IMR-90 (cell line): ENCODE data around the gene SRC. TPM values are rescaled to one million over a fixed set of nuclear protein-coding genes. Genes with fewer than 3 reads are reported as not detected.

ENCODE experiments used
- ATAC-seq: fragments of 200-7000 bp; cut with Tn5 transposase; 2 replicates; pipeline ENCODE4 v1.9.1; 2020; ENCODE audit warnings: low read depth, mild to moderate bottlenecking, moderate library complexity
- BruUV-seq: library from RNA; stranded (reverse); fragments of 400-500 nt; replicated peaks from 2 replicates; lab custom pipeline; 2021; lab: Mats Ljungman, UMichigan
- CTCF ChIA-PET: fragments of 300-600 bp; formaldehyde crosslinking; extraction: SDS; loops from one replicate; lab custom pipeline; 2021; ENCODE audit warnings: antibody characterized with exemption; lab: Yijun Ruan, JAX
- POLR2A ChIA-PET: fragments of 300-600 bp; sonication (Branson Sonifier 250); formaldehyde crosslinking; loops from one replicate; lab custom pipeline; 2022; ENCODE audit warnings: antibody characterized with exemption; ENCODE audit not compliant: unreplicated experiment; lab: Charles Lee
- DNase-seq: peaks from one replicate; pipeline ENCODE4 v3.0.0; 2013
- H2AFZ ChIP-seq: replicated peaks from 2 replicates; pipeline ENCODE3; 2013; ENCODE audit warnings: low read length, mild to moderate bottlenecking; ENCODE audit not compliant: poor library complexity
- H2AK5ac ChIP-seq: 2 replicates; pipeline ENCODE4 v1.6.1; 2013; ENCODE audit warnings: low read depth, low read length, inconsistent platforms
- H2AK9ac ChIP-seq: replicated peaks from 2 replicates; pipeline ENCODE3; 2013; ENCODE audit warnings: mild to moderate bottlenecking, low read depth, low read length, moderate library complexity; ENCODE audit not compliant: poor library complexity
- H2BK120ac ChIP-seq: 2 replicates; pipeline ENCODE4 v1.6.1; 2013; ENCODE audit warnings: low read depth, low read length, inconsistent platforms
- H2BK15ac ChIP-seq: 3 replicates; pipeline ENCODE4 v1.6.1; 2013; ENCODE audit warnings: low read depth, low read length, inconsistent platforms
- H2BK20ac ChIP-seq: 2 replicates; pipeline ENCODE4 v1.6.1; 2013; ENCODE audit warnings: low read depth, mild to moderate bottlenecking, inconsistent platforms, low read length, moderate library complexity
- H2BK5ac ChIP-seq: 2 replicates; pipeline ENCODE4 v1.6.1; 2013; ENCODE audit warnings: mild to moderate bottlenecking, low read depth, low read length, inconsistent platforms; ENCODE audit not compliant: poor library complexity, severe bottlenecking
- H3K14ac ChIP-seq: replicated peaks from 2 replicates; pipeline ENCODE4 v1.6.1; 2013; ENCODE audit warnings: low read depth, low read length, inconsistent platforms
- H3K18ac ChIP-seq: 2 replicates; pipeline ENCODE4 v1.6.1; 2013; ENCODE audit warnings: low read depth, low read length, control low read depth
- H3K23ac ChIP-seq: 2 replicates; pipeline ENCODE4 v1.6.1; 2013; ENCODE audit warnings: low read depth, low read length, inconsistent platforms
- H3K27ac ChIP-seq: 2 replicates; pipeline ENCODE4 v1.5.1; 2013; ENCODE audit warnings: mild to moderate bottlenecking, control low read depth, low read length; ENCODE audit not compliant: insufficient read depth
- H3K27me3 ChIP-seq: 2 replicates; pipeline ENCODE4 v1.6.1; 2013; ENCODE audit warnings: low read length; ENCODE audit not compliant: control insufficient read depth, insufficient read depth
- H3K36me3 ChIP-seq: 2 replicates; pipeline ENCODE4 v1.6.1; 2013; ENCODE audit warnings: low read length, mixed read lengths; ENCODE audit not compliant: control insufficient read depth, insufficient read depth
- H3K4ac ChIP-seq: 2 replicates; pipeline ENCODE4 v1.6.1; 2013; ENCODE audit warnings: low read depth, low read length, inconsistent platforms
- H3K4me1 ChIP-seq: 2 replicates; pipeline ENCODE4 v1.6.1; 2013; ENCODE audit warnings: low read length, mixed read lengths; ENCODE audit not compliant: control insufficient read depth, insufficient read depth
- H3K4me2 ChIP-seq: 2 replicates; pipeline ENCODE4 v1.6.1; 2013; ENCODE audit warnings: low read depth, mild to moderate bottlenecking, control low read depth, low read length, moderate library complexity
- H3K4me3 ChIP-seq: 2 replicates; pipeline ENCODE4 v1.5.1; 2013; ENCODE audit warnings: low read depth, mild to moderate bottlenecking, control low read depth, low read length, moderate library complexity; ENCODE audit not compliant: insufficient read depth
- H3K56ac ChIP-seq: 2 replicates; pipeline ENCODE4 v1.6.1; 2013; ENCODE audit warnings: low read length, inconsistent platforms; ENCODE audit not compliant: insufficient read depth; ENCODE audit errors: extremely low read depth
- H3K79me1 ChIP-seq, 2 experiments: 2 replicates each; pipeline ENCODE4 v1.6.1; 2013; ENCODE audit warnings: low read length in 2 of 2, inconsistent platforms in 1 of 2, low read depth in 1 of 2
- H3K9ac ChIP-seq: 2 replicates; pipeline ENCODE4 v1.6.1; 2013; ENCODE audit warnings: low read depth, low read length, control low read depth
- H3K9me1 ChIP-seq: 2 replicates; pipeline ENCODE4 v1.6.1; 2013; ENCODE audit warnings: low read length, inconsistent platforms; ENCODE audit not compliant: insufficient read depth
- H3K9me3 ChIP-seq: 2 replicates; pipeline ENCODE4 v1.6.1; 2013; ENCODE audit warnings: low read length; ENCODE audit not compliant: control insufficient read depth, insufficient read depth
- H4K20me1 ChIP-seq: 2 replicates; pipeline ENCODE4 v1.6.1; 2013; ENCODE audit warnings: low read length, inconsistent platforms; ENCODE audit not compliant: insufficient read depth
- H4K5ac ChIP-seq: 2 replicates; pipeline ENCODE4 v1.6.1; 2013; ENCODE audit warnings: mild to moderate bottlenecking, low read depth, low read length, control low read depth
- H4K8ac ChIP-seq, 2 experiments: 2 replicates each; pipeline ENCODE4 v1.6.1; 2013; ENCODE audit warnings: low read depth in 2 of 2, low read length in 2 of 2, control low read depth in 1 of 2, inconsistent platforms in 1 of 2
- H4K91ac ChIP-seq: 2 replicates; pipeline ENCODE4 v1.6.1; 2013; ENCODE audit warnings: low read depth, low read length, inconsistent platforms; ENCODE audit not compliant: insufficient read depth
- BHLHE40 ChIP-seq: fragments of 150-350 bp; IDR thresholded peaks from 2 replicates; pipeline ENCODE4 v1.6.1; 2016; ENCODE audit warnings: mild to moderate bottlenecking, low read depth, low read length
- CEBPB ChIP-seq: IDR thresholded peaks from 2 replicates; pipeline ENCODE4 v1.6.1; 2012; ENCODE audit warnings: low read depth, low read length, improper control_type of control experiment
- CHD1 ChIP-seq: IDR thresholded peaks from 2 replicates; pipeline ENCODE4 v1.6.1; 2012; ENCODE audit warnings: low read depth, low read length, improper control_type of control experiment
- CTCF ChIP-seq: conservative IDR thresholded peaks from 2 replicates; pipeline ENCODE4 v1.5.1; 2012; ENCODE audit warnings: mild to moderate bottlenecking, low read depth, low read length, improper control_type of control experiment
- FOS ChIP-seq: fragments of 150-350 bp; IDR thresholded peaks from 2 replicates; pipeline ENCODE4 v1.6.1; 2016; ENCODE audit warnings: low read depth, low read length
- MAFK ChIP-seq: IDR thresholded peaks from 2 replicates; pipeline ENCODE4 v1.6.1; 2012; ENCODE audit warnings: low read depth, low read length, improper control_type of control experiment
- MAZ ChIP-seq: IDR thresholded peaks from 2 replicates; pipeline ENCODE4 v1.6.1; 2012; ENCODE audit warnings: low read depth, mild to moderate bottlenecking, low read length, improper control_type of control experiment, moderate library complexity, borderline replicate concordance
- MXI1 ChIP-seq: IDR thresholded peaks from 2 replicates; pipeline ENCODE4 v1.6.1; 2012; ENCODE audit warnings: low read depth, mild to moderate bottlenecking, low read length, moderate library complexity, borderline replicate concordance
- NFE2L2 ChIP-seq: fragments of 150-350 bp; IDR thresholded peaks from 2 replicates; pipeline ENCODE4 v1.6.1; 2016; ENCODE audit warnings: low read depth, mild to moderate bottlenecking, low read length
- POLR2A ChIP-seq: IDR thresholded peaks from 2 replicates; pipeline ENCODE4 v1.6.1; 2012; ENCODE audit warnings: mild to moderate bottlenecking, low read depth, low read length
- RAD21 ChIP-seq: IDR thresholded peaks from 2 replicates; pipeline ENCODE4 v1.6.1; 2012; ENCODE audit warnings: low read length, improper control_type of control experiment
- RCOR1 ChIP-seq: IDR thresholded peaks from 2 replicates; pipeline ENCODE4 v1.6.1; 2012; ENCODE audit warnings: mild to moderate bottlenecking, low read length, improper control_type of control experiment; ENCODE audit not compliant: insufficient replicate concordance
- RFX5 ChIP-seq: IDR thresholded peaks from 2 replicates; pipeline ENCODE4 v1.8.0; 2012; ENCODE audit warnings: low read depth, mild to moderate bottlenecking, low read length, moderate library complexity
- SMC3 ChIP-seq: fragments of 150-350 bp; IDR thresholded peaks from 2 replicates; pipeline ENCODE4 v1.6.1; 2016; ENCODE audit warnings: low read depth, mild to moderate bottlenecking, antibody characterized with exemption, low read length, moderate library complexity
- WGBS, 2 experiments: methylation state at CpG; one replicate each; pipeline versions ENCODE4 v1.1.5 to v1.1.7; 2013; ENCODE audit warnings: missing lambda C conversion rate in 2 of 2; ENCODE audit not compliant: insufficient read length in 1 of 2; ENCODE audit errors: extremely low coverage in 2 of 2; 5-methylcytosine and 5-hydroxymethylcytosine counted together
- dilution Hi-C: fragments of 300-500 bp; cut with HindIII; formaldehyde crosslinking; loops from one replicate; pipeline ENCODE4 v1.14.3; 2018; ENCODE audit warnings: low sequenced_read_pairs; ENCODE audit not compliant: unreplicated experiment
- in situ Hi-C: fragments of 300-500 bp; cut with MboI; formaldehyde crosslinking; loops from 3 replicates; pipeline ENCODE4 v1.14.3; 2019; ENCODE audit warnings: low sequenced_read_pairs, inconsistent platforms, mixed read lengths
- intact Hi-C: fragments of 100-400 bp; cut with micrococcal nuclease; formaldehyde crosslinking; loops from 2 replicates; pipeline ENCODE4 v1.10.0; 2022
- polyA plus RNA-seq, 3 experiments: library from polyadenylated mRNA; depleted of rRNA; stranded (reverse); fragments of >200 nt; gene quantifications; 2 replicates each; pipeline ENCODE4 v1.2.3, GENCODE V29; 2012; ENCODE audit warnings: low replicate concordance in 1 of 3
- total RNA-seq: library from RNA; depleted of rRNA; stranded (reverse); fragments of >200 nt; gene quantifications from 2 replicates; pipeline ENCODE4 v1.2.3, GENCODE V29; 2012
- TF ChIP-seq, protein P1 (sequence below): fragments of 150-350 bp; IDR thresholded peaks from 2 replicates; pipeline ENCODE4 v1.6.1; 2016; ENCODE audit warnings: low read depth, mild to moderate bottlenecking, low read length, moderate library complexity, borderline replicate concordance
- TF ChIP-seq, protein P2 (sequence below): fragments of 150-350 bp; IDR thresholded peaks from 2 replicates; pipeline ENCODE4 v1.6.1; 2017; ENCODE audit warnings: mild to moderate bottlenecking, antibody characterized with exemption, low read length, low read depth

The SRC gene
- total and polyA plus RNA-seq, 2 of the 4 experiments (the other 2 are of a cell fraction) = 7.0 to 24.2 TPM

GRCh38 chr20:37359836-37360235 lies 13.9 kb downstream of the SRC start:
- BruUV-seq = no TSS peak
- dilution Hi-C loops (no loop called here), in situ Hi-C loops (no loop called here), intact Hi-C loops (no loop called here)
- Histone ChIP-seq H3K14ac (no peak overlapping the region), H3K9me1 (peaks cover 15% of the 10 kb centered on the region), H4K5ac (no peak overlapping the region), H2AK9ac (no peak overlapping the region), H3K18ac (no peak overlapping the region), H3K4me3 (no peak overlapping the region), H2BK120ac (no peak overlapping the region), H3K9me3 (no peaks in the 10 kb centered on the region), H2AK5ac (no peak overlapping the region), H3K23ac (no peak overlapping the region), H3K4me2 (no peak overlapping the region), H2AFZ (no peak overlapping the region), H3K4ac (no peak overlapping the region), H3K27me3 (no peaks in the 10 kb centered on the region), H3K9ac (no peak overlapping the region), H4K8ac (no peak overlapping the region), H4K20me1 (peaks cover 90% of the 10 kb centered on the region), H3K4me1 (peaks cover 5% of the 10 kb centered on the region), H3K27ac (no peak overlapping the region), H3K36me3 (peaks cover 10% of the 10 kb centered on the region; the same call in 1 of the 2 replicates), H2BK5ac (no peak overlapping the region), H2BK15ac (no peak overlapping the region), H4K91ac (no peak overlapping the region), H3K56ac (no peak overlapping the region), H3K79me1 (peaks cover 26 to 92% of the 10 kb centered on the region in 2 experiments), H2BK20ac (no peak overlapping the region)
- WGBS, 2 experiments = no CpG with 5 or more reads among the region's 5 CpGs
- no peak for ATAC-seq
- ChIA-PET CTCF (no interaction called here), POLR2A (no interaction called here)
- no peak for DNase-seq
- no peak for TF ChIP-seq CHD1
- no peak for TF ChIP-seq BHLHE40
- TF ChIP-seq MAZ = no peak
- TF ChIP-seq RFX5 = no peak
- TF ChIP-seq, protein P1, sequence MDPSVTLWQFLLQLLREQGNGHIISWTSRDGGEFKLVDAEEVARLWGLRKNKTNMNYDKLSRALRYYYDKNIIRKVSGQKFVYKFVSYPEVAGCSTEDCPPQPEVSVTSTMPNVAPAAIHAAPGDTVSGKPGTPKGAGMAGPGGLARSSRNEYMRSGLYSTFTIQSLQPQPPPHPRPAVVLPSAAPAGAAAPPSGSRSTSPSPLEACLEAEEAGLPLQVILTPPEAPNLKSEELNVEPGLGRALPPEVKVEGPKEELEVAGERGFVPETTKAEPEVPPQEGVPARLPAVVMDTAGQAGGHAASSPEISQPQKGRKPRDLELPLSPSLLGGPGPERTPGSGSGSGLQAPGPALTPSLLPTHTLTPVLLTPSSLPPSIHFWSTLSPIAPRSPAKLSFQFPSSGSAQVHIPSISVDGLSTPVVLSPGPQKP = no peak
- no peak for TF ChIP-seq POLR2A
- no peak for TF ChIP-seq CEBPB
- no peak for TF ChIP-seq RCOR1
- TF ChIP-seq NFE2L2 = no peak
- TF ChIP-seq RAD21 = no peak
- TF ChIP-seq, protein P2, sequence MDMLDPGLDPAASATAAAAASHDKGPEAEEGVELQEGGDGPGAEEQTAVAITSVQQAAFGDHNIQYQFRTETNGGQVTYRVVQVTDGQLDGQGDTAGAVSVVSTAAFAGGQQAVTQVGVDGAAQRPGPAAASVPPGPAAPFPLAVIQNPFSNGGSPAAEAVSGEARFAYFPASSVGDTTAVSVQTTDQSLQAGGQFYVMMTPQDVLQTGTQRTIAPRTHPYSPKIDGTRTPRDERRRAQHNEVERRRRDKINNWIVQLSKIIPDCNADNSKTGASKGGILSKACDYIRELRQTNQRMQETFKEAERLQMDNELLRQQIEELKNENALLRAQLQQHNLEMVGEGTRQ = no peak
- TF ChIP-seq MXI1 = no peak
- TF ChIP-seq SMC3 = no peak
- no peak for TF ChIP-seq MAFK
- TF ChIP-seq CTCF = no peak
- no peak for TF ChIP-seq FOS
